NCI-H128 (cell line): ENCODE data around the gene ARMC2.
"Not testable (repeated sequence)": the region's sequence is repeated elsewhere in the genome, so short reads cannot be mapped to it uniquely, and the experiment has no call there.

Experiments
- DNase-seq: peaks from one replicate; lab custom pipeline; 2025; ENCODE audit not compliant: unreplicated experiment; lab: John Stamatoyannopoulos, UW

Gene ARMC2

GRCh38 chr6:108868647-108869046 is 20.4 kb downstream of the ARMC2 start:
- DNase-seq: no peak

- peak; percentile 30 for DNase-seq
Measured at GRCh38 chr6:108869876-108870275, 21.7 kb downstream of the ARMC2 start.

GRCh38 chr6:108870357-108870756 is 22.1 kb downstream of the ARMC2 start:
- DNase-seq: no peak

GRCh38 chr6:108872141-108872557 is 23.9 kb downstream of the ARMC2 start:
- DNase-seq: no peak

- DNase-seq: no peak
Measured at GRCh38 chr6:108872575-108872974, 24.4 kb downstream of the ARMC2 start.

GRCh38 chr6:108873251-108873650 is 25.0 kb downstream of the ARMC2 start:
- DNase-seq: no peak

GRCh38 chr6:108873971-108874370 is 25.7 kb downstream of the ARMC2 start:
- DNase-seq: no peak

- DNase-seq: no peak
Measured at GRCh38 chr6:108874470-108875160, 26.4 kb downstream of the ARMC2 start.

- DNase-seq: no peak
Measured at GRCh38 chr6:108875161-108875555, 26.9 kb downstream of the ARMC2 start.

GRCh38 chr6:108877046-108877751 is 29.0 kb downstream of the ARMC2 start:
- no peak for DNase-seq

- DNase-seq: no peak
Measured at GRCh38 chr6:108878942-108879341, 30.7 kb downstream of the ARMC2 start.

GRCh38 chr6:108883172-108883571 is 35.0 kb downstream of the ARMC2 start:
- no peak for DNase-seq

GRCh38 chr6:108884211-108885059 is 36.2 kb downstream of the ARMC2 start:
- DNase-seq: no peak

GRCh38 chr6:108888052-108888451 is 39.8 kb downstream of the ARMC2 start:
- DNase-seq: no peak

GRCh38 chr6:108888745-108889144 is 40.5 kb downstream of the ARMC2 start:
- no peak for DNase-seq

GRCh38 chr6:108890898-108891297 is 42.7 kb downstream of the ARMC2 start:
- not testable (repeated sequence) for DNase-seq

- DNase-seq: no peak
Measured at GRCh38 chr6:108895571-108895970, 47.3 kb downstream of the ARMC2 start.

GRCh38 chr6:108896111-108896661 is 48.0 kb downstream of the ARMC2 start:
- no peak for DNase-seq

- peak; percentile 48 for DNase-seq
Measured at GRCh38 chr6:108897371-108897770, 49.1 kb downstream of the ARMC2 start.

- no peak for DNase-seq
Measured at GRCh38 chr6:108902382-108902792, 54.2 kb downstream of the ARMC2 start.

- DNase-seq: no peak
Measured at GRCh38 chr6:108903796-108904195, 55.6 kb downstream of the ARMC2 start.
